C4-2B (cell line): ENCODE measurements around the gene MYO1G.
"Not testable (repeated sequence)": the region's sequence is repeated elsewhere in the genome, so short reads cannot be mapped to it uniquely, and the experiment has no call there.

Source experiments
- ZFX ChIP-seq: fragments of 450-650 bp; IDR thresholded peaks from 2 replicates; pipeline ENCODE4 v1.6.1; 2017
- TF ChIP-seq, protein P1 (sequence below): fragments of 450-650 bp; conservative IDR thresholded peaks from 2 replicates; pipeline ENCODE4 v1.5.1; 2017; ENCODE audit warnings: mild to moderate bottlenecking

DNA sequence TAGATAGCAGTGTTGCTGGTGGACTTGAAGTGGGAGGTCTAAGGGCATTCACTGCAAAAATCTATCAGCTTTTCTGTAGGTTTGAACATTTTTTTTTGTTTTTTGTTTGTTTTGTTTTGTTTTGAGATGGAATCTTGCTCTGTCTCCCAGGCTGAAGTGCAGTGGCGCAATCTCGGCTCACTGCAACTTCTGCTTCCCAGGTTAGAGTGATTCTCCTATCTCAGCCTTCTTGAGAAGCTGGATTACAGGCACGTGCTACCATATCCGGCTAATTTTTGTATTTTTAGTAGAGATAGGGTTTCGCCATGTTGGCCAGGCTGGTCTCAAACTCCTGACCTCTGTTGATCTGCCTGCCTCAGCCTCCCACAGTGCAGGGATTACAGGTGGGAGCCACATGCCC lies 44.3 kb downstream of the MYO1G start:
- TF ChIP-seq, protein P1, sequence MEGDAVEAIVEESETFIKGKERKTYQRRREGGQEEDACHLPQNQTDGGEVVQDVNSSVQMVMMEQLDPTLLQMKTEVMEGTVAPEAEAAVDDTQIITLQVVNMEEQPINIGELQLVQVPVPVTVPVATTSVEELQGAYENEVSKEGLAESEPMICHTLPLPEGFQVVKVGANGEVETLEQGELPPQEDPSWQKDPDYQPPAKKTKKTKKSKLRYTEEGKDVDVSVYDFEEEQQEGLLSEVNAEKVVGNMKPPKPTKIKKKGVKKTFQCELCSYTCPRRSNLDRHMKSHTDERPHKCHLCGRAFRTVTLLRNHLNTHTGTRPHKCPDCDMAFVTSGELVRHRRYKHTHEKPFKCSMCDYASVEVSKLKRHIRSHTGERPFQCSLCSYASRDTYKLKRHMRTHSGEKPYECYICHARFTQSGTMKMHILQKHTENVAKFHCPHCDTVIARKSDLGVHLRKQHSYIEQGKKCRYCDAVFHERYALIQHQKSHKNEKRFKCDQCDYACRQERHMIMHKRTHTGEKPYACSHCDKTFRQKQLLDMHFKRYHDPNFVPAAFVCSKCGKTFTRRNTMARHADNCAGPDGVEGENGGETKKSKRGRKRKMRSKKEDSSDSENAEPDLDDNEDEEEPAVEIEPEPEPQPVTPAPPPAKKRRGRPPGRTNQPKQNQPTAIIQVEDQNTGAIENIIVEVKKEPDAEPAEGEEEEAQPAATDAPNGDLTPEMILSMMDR = not testable (repeated sequence)
- TF ChIP-seq ZFX = not testable (repeated sequence)
